OCI-LY7 (cell line): Measurements from ENCODE around the gene LARGE1. TPM values are rescaled to one million over a fixed set of nuclear protein-coding genes. Genes with fewer than 3 reads are reported as not detected.

Experiments used
- BruUV-seq: library from RNA; stranded (reverse); fragments of 400-500 nt; replicated peaks from 2 replicates; lab custom pipeline; 2021; lab: Mats Ljungman, UMichigan
- CTCF ChIA-PET: fragments of 300-600 bp; sonication (Branson Sonifier 250); formaldehyde crosslinking; loops from one replicate; lab custom pipeline; 2022; ENCODE audit warnings: antibody characterized with exemption; ENCODE audit not compliant: unreplicated experiment; lab: Charles Lee
- POLR2A ChIA-PET: fragments of 300-600 bp; sonication (Branson Sonifier 250); formaldehyde crosslinking; loops from one replicate; lab custom pipeline; 2022; ENCODE audit warnings: antibody characterized with exemption; lab: Charles Lee
- DNase-seq: peaks from one replicate; pipeline ENCODE4 v3.0.0-alpha.2; 2015; ENCODE audit warnings: low spot score
- H2AFZ ChIP-seq: fragments of 200-600 bp; sonication (generic), shearing (Covaris generic); 2 replicates; pipeline ENCODE4 v1.6.1; 2014; ENCODE audit warnings: mild to moderate bottlenecking, antibody characterized with exemption, low read length, moderate library complexity
- H3K27ac ChIP-seq: fragments of 200-600 bp; sonication (generic); 2 replicates; pipeline ENCODE4 v1.5.1; 2014; ENCODE audit warnings: mixed run types, low read depth, mild to moderate bottlenecking, moderate library complexity, low read length, inconsistent platforms; ENCODE audit not compliant: poor library complexity, severe bottlenecking
- H3K36me3 ChIP-seq: fragments of 200-600 bp; sonication (generic); 2 replicates; pipeline ENCODE4 v1.6.1; 2014; ENCODE audit warnings: mild to moderate bottlenecking, antibody characterized with exemption, low read length, moderate library complexity, mixed read lengths; ENCODE audit not compliant: insufficient read depth
- H3K4me1 ChIP-seq: fragments of 200-600 bp; sonication (generic); 2 replicates; pipeline ENCODE4 v1.5.1; 2014; ENCODE audit warnings: mild to moderate bottlenecking, low read length; ENCODE audit not compliant: insufficient read depth, poor library complexity, severe bottlenecking
- H3K4me2 ChIP-seq: fragments of 200-600 bp; sonication (generic); 2 replicates; pipeline ENCODE4 v1.6.1; 2014; ENCODE audit warnings: mild to moderate bottlenecking, low read length
- H3K4me3 ChIP-seq: fragments of 200-600 bp; sonication (generic); 2 replicates; pipeline ENCODE4 v1.5.1; 2014; ENCODE audit warnings: mild to moderate bottlenecking, low read depth, low read length; ENCODE audit not compliant: poor library complexity, severe bottlenecking
- H3K79me2 ChIP-seq: fragments of 200-600 bp; sonication (generic); 2 replicates; pipeline ENCODE4 v1.6.1; 2016; ENCODE audit warnings: low read depth, mild to moderate bottlenecking, low read length, moderate library complexity, mixed read lengths; ENCODE audit not compliant: insufficient read depth
- H3K9me2 ChIP-seq: fragments of 200-600 bp; sonication (generic); 2 replicates; pipeline ENCODE4 v1.6.1; 2016; ENCODE audit warnings: mild to moderate bottlenecking, low read length, mixed read lengths; ENCODE audit not compliant: insufficient read depth
- H3K9me3 ChIP-seq: fragments of 200-600 bp; sonication (generic); 2 replicates; pipeline ENCODE4 v1.6.1; 2014; ENCODE audit warnings: mild to moderate bottlenecking, mixed run types, low read length, mixed read lengths
- H4K20me1 ChIP-seq: fragments of 200-600 bp; sonication (generic); 2 replicates; pipeline ENCODE4 v1.6.1; 2014; ENCODE audit warnings: mild to moderate bottlenecking, antibody characterized with exemption, low read length, moderate library complexity, mixed read lengths; ENCODE audit not compliant: insufficient read depth
- EZH2phosphoT487 ChIP-seq: fragments of 200-600 bp; sonication (generic); IDR thresholded peaks from 2 replicates; pipeline ENCODE4 v1.6.1; 2018; ENCODE audit warnings: low read depth, borderline replicate concordance, mild to moderate bottlenecking, mixed run types, antibody characterized with exemption, low read length, moderate library complexity, mixed read lengths
- intact Hi-C: fragments of 100-400 bp; cut with micrococcal nuclease; formaldehyde crosslinking; loops from one replicate; pipeline ENCODE4 v1.10.0; 2022; ENCODE audit not compliant: unreplicated experiment
- total RNA-seq, 2 experiments: library from RNA; depleted of rRNA in 1 of 2; stranded (reverse); fragments of >200 nt in 1 of 2; shearing (Covaris generic) in 1 of 2; gene quantifications; 2 replicates each; pipeline ENCODE4 v1.2.3, GENCODE V29; 2014 to 2022
- TF ChIP-seq, protein P1 (sequence below): fragments of 200-600 bp; sonication (generic); conservative IDR thresholded peaks from 2 replicates; pipeline ENCODE4 v1.5.1; 2014; ENCODE audit warnings: mild to moderate bottlenecking, antibody characterized with exemption, low read length, moderate library complexity, mixed read lengths

LARGE1 gene
- total RNA-seq, 2 experiments from 2014 or later, result 31.5 to 31.9 TPM

DNA sequence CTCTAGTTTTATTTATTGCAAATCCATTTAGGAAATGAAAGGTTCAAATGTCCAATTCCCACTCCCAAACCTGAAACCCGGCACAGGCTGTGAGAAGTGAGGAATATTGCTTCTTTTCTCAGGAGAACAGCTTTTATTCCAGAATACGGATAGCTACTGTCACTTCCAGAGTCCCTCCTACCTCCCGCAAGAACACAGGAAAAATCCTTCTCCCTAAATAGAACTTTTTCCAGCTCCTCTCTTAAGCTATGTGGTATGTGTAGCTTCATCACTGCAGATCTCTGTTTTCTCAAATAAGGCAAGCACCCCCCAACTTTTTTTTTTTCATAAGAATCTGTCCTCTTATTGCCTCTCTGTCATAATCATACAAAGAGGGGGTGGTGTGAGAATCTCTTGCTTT, 126.8 kb downstream of the LARGE1 start:
- no peaks in the 10 kb centered on the region for H4K20me1 ChIP-seq
- H3K27ac ChIP-seq, result no peak overlapping the region
- ChIA-PET POLR2A (interaction anchor here (0.6 kb wide), 1 partner anchor 24 kb away, joined by 3 read pairs; no protein-coding TSS in a partner anchor), CTCF (no interaction called here)
- H3K4me3 ChIP-seq, result no peak overlapping the region
- H3K9me3 ChIP-seq, result peaks cover 13% of the 10 kb centered on the region; the same call in 1 of the 2 replicates
- H3K4me2 ChIP-seq, result no peak overlapping the region
- no peak for DNase-seq
- no peaks in the 10 kb centered on the region for H3K36me3 ChIP-seq
- H2AFZ ChIP-seq, result no peak overlapping the region
- BruUV-seq, result no TSS peak
- intact Hi-C loops, result no loop called here
- no peaks in the 10 kb centered on the region for H3K4me1 ChIP-seq
- TF ChIP-seq, protein P1, sequence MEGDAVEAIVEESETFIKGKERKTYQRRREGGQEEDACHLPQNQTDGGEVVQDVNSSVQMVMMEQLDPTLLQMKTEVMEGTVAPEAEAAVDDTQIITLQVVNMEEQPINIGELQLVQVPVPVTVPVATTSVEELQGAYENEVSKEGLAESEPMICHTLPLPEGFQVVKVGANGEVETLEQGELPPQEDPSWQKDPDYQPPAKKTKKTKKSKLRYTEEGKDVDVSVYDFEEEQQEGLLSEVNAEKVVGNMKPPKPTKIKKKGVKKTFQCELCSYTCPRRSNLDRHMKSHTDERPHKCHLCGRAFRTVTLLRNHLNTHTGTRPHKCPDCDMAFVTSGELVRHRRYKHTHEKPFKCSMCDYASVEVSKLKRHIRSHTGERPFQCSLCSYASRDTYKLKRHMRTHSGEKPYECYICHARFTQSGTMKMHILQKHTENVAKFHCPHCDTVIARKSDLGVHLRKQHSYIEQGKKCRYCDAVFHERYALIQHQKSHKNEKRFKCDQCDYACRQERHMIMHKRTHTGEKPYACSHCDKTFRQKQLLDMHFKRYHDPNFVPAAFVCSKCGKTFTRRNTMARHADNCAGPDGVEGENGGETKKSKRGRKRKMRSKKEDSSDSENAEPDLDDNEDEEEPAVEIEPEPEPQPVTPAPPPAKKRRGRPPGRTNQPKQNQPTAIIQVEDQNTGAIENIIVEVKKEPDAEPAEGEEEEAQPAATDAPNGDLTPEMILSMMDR, result no peak
- no peak for TF ChIP-seq EZH2phosphoT487
- H3K9me2 ChIP-seq, result no peaks in the 10 kb centered on the region
- no peaks in the 10 kb centered on the region for H3K79me2 ChIP-seq

DNA sequence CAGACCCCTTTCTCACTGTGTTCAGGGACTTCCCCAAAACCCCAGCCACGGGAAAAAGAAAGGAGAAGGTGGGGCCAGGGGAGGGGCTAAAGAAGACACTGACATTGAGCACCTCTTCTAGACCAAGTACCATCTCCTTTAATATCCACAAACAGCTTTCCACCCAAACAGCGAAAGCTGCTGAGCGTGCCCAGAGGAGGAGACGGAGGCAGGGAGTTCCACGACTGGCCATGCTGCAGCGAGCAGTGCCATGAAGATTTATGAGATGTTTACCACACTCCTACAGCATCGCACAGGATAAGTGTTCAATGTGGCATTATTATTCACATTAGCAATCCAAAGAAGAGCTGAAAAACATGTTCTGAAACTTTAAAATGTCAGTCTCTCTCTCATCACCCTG, 127.4 kb downstream of the LARGE1 start:
- ChIA-PET POLR2A (no interaction called here), CTCF (no interaction called here)
- intact Hi-C loops, result no loop called here
- TF ChIP-seq, protein P1, result no peak
- TF ChIP-seq EZH2phosphoT487, result no peak
- no TSS peak for BruUV-seq
- H3K36me3 ChIP-seq, result no peaks in the 10 kb centered on the region
- peaks cover 19% of the 10 kb centered on the region; the same call in 1 of the 2 replicates for H3K9me3 ChIP-seq
- no peaks in the 10 kb centered on the region for H3K9me2 ChIP-seq
- DNase-seq, result no peak
- H3K4me1 ChIP-seq, result no peaks in the 10 kb centered on the region
- H3K79me2 ChIP-seq, result no peaks in the 10 kb centered on the region
- no peak overlapping the region for H3K4me2 ChIP-seq
- no peak overlapping the region for H2AFZ ChIP-seq
- no peak overlapping the region for H3K27ac ChIP-seq
- no peak overlapping the region for H3K4me3 ChIP-seq
- H4K20me1 ChIP-seq, result no peaks in the 10 kb centered on the region

DNA sequence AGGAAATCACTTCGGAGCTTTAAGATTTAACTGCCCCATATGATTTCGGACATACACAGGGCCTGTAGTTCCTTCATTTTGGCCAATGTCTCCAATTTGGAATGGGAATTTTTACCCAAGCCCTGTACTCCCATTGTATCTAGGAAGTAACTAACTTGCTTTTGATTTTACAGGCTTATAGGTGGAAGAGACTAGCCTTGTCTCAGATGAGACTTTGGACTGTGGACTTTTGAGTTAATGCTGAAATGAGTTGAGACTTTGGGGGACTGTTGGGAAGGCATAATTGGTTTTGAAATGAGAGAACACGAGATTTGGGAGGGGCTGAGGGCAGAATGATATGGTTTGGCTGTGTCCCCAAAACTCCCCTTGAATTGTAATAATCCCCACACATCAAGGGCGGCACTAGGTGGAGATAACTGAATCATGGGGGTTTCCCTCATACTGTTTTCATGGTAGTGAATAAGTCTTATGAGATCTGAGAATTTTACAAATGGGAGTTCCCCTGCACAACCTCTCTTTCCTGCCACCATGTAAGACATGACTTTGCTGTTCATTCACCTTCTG, 130.5 kb downstream of the LARGE1 start:
- CTCF ChIA-PET, result no interaction called here

More for the DNA sequence above, 130.5 kb downstream of the LARGE1 start:
- H3K9me3 ChIP-seq, result peaks cover 20% of the 10 kb centered on the region; the same call in 1 of the 2 replicates
- no peak overlapping the region for H3K4me2 ChIP-seq
- no peak overlapping the region for H3K27ac ChIP-seq
- DNase-seq, result no peak
- no peaks in the 10 kb centered on the region for H4K20me1 ChIP-seq
- no peak overlapping the region for H3K4me3 ChIP-seq
- no peaks in the 10 kb centered on the region for H3K36me3 ChIP-seq
- no peak for TF ChIP-seq EZH2phosphoT487
- TF ChIP-seq, protein P1, result no peak
- H3K79me2 ChIP-seq, result no peaks in the 10 kb centered on the region
- no peak overlapping the region for H2AFZ ChIP-seq
- intact Hi-C loops, result no loop called here
- H3K4me1 ChIP-seq, result no peaks in the 10 kb centered on the region
- BruUV-seq, result no TSS peak
- no peaks in the 10 kb centered on the region for H3K9me2 ChIP-seq
- POLR2A ChIA-PET, result no interaction called here
